ENCODE results near the gene SAE1.

- TF ChIP-seq CTCF (IDR thresholded peaks at IDR 0.05) = no peak
- no peak for TF ChIP-seq POLR2A (IDR thresholded peaks at IDR 0.05)
Observed at GRCh38 chr19:47129579-47129978, 1.1 kb upstream of the SAE1 start.
